PC-9 (cell line): ENCODE results near the gene TCAF1. TPM values are rescaled to one million over a fixed set of nuclear protein-coding genes. Genes with fewer than 3 reads are reported as not detected.

Source experiments
- BruUV-seq: library from RNA; stranded (reverse); fragments of 400-500 nt; replicated peaks from 2 replicates; lab custom pipeline; 2021; lab: Mats Ljungman, UMichigan
- CTCF ChIA-PET: fragments of 300-600 bp; sonication (Branson Sonifier 250); formaldehyde crosslinking; loops from one replicate; lab custom pipeline; 2022; ENCODE audit warnings: antibody characterized with exemption; lab: Charles Lee
- POLR2A ChIA-PET: fragments of 300-600 bp; sonication (Branson Sonifier 250); formaldehyde crosslinking; loops from one replicate; lab custom pipeline; 2022; ENCODE audit warnings: antibody characterized with exemption; ENCODE audit not compliant: unreplicated experiment; lab: Charles Lee
- DNase-seq, 2 experiments: peaks; one replicate each; pipeline versions ENCODE4 v3.0.0 to v3.0.0-alpha.2; 2015 to 2022; ENCODE audit warnings: mixed read lengths in 1 of 2
- H2AFZ ChIP-seq: fragments of 200-600 bp; sonication (generic); 2 replicates; pipeline ENCODE4 v1.8.1; 2017; ENCODE audit warnings: antibody characterized with exemption
- H3F3A ChIP-seq: fragments of 200-600 bp; sonication (generic); 2 replicates; pipeline ENCODE4 v1.8.1; 2017; ENCODE audit warnings: antibody characterized with exemption, mild to moderate bottlenecking, low read depth; ENCODE audit not compliant: insufficient read depth
- H3K27ac ChIP-seq: fragments of 200-600 bp; sonication (generic); 2 replicates; pipeline ENCODE4 v1.6.1; 2016; ENCODE audit warnings: mixed run types
- H3K27me3 ChIP-seq: fragments of 200-600 bp; sonication (generic); 2 replicates; pipeline ENCODE4 v1.6.1; 2016; ENCODE audit warnings: low read depth, mixed run types; ENCODE audit not compliant: insufficient read depth
- H3K36me3 ChIP-seq: fragments of 200-600 bp; sonication (generic); 2 replicates; pipeline ENCODE4 v1.6.1; 2016; ENCODE audit warnings: low read depth, mixed run types
- H3K4me1 ChIP-seq: fragments of 200-600 bp; sonication (generic); replicated peaks from 2 replicates; pipeline ENCODE4 v1.6.1; 2016; ENCODE audit warnings: mixed run types; ENCODE audit not compliant: insufficient read depth
- H3K4me2 ChIP-seq: fragments of 200-600 bp; sonication (generic); 2 replicates; pipeline ENCODE4 v1.6.1; 2017; ENCODE audit warnings: mixed run types
- H3K4me3 ChIP-seq: fragments of 200-600 bp; sonication (generic); 2 replicates; pipeline ENCODE4 v1.6.1; 2016; ENCODE audit warnings: mixed run types
- H3K79me2 ChIP-seq: fragments of 200-600 bp; sonication (generic); 2 replicates; pipeline ENCODE4 v1.6.1; 2017; ENCODE audit warnings: low read depth, mixed run types
- H3K9me2 ChIP-seq: fragments of 200-600 bp; sonication (generic); 2 replicates; pipeline ENCODE4 v1.8.1; 2017; ENCODE audit warnings: mild to moderate bottlenecking; ENCODE audit not compliant: insufficient read depth
- H3K9me3 ChIP-seq: fragments of 200-600 bp; sonication (generic); 2 replicates; pipeline ENCODE4 v1.8.1; 2016; ENCODE audit warnings: low read depth; ENCODE audit not compliant: insufficient read depth
- H4K20me1 ChIP-seq: fragments of 200-600 bp; sonication (generic); 2 replicates; pipeline ENCODE4 v1.8.1; 2017; ENCODE audit not compliant: insufficient read depth
- CTCF ChIP-seq: fragments of 200-600 bp; sonication (generic); conservative IDR thresholded peaks from 2 replicates; pipeline ENCODE4 v1.6.1; 2017; ENCODE audit warnings: mixed run types, antibody characterized with exemption, mild to moderate bottlenecking, moderate library complexity
- EZH2 ChIP-seq: fragments of 200-600 bp; sonication (generic); IDR thresholded peaks from 2 replicates; pipeline ENCODE4 v1.8.0; 2017; ENCODE audit warnings: antibody characterized with exemption, low read depth
- intact Hi-C: fragments of 100-400 bp; cut with micrococcal nuclease; formaldehyde crosslinking; loops from one replicate; pipeline ENCODE4 v1.10.0; 2022; ENCODE audit not compliant: unreplicated experiment
- total RNA-seq: library from RNA; stranded (reverse); gene quantifications from 2 replicates; pipeline ENCODE4 v1.2.3, GENCODE V29; 2021

Gene TCAF1
- total RNA-seq, 1 experiment from 2014 or later = 44.6 TPM

GRCh38 chr7:143889068-143889467 is 12.9 kb downstream of the TCAF1 start:
- ChIA-PET POLR2A (no interaction called here), CTCF (no interaction called here)
- Histone ChIP-seq H4K20me1 (no peaks in the 10 kb centered on the region), H2AFZ (no peak overlapping the region), H3K79me2 (no peaks in the 10 kb centered on the region), H3K4me2 (no peak overlapping the region), H3K27me3 (no peaks in the 10 kb centered on the region), H3K4me1 (no peaks in the 10 kb centered on the region), H3K9me2 (no peaks in the 10 kb centered on the region), H3F3A (no peaks in the 10 kb centered on the region; the same call in 1 of the 2 replicates), H3K9me3 (0 out of 2 replicates have a peak, but pooled peaks cover 3% of the 10 kb centered on the region), H3K4me3 (no peak overlapping the region), H3K36me3 (no peaks in the 10 kb centered on the region), H3K27ac (no peak overlapping the region)
- DNase-seq = no peak
- BruUV-seq = no TSS peak
- intact Hi-C loops = no loop called here
- no peak for TF ChIP-seq EZH2

- Histone ChIP-seq H3K79me2 (no peaks in the 10 kb centered on the region), H4K20me1 (no peaks in the 10 kb centered on the region)
- CTCF ChIA-PET = no interaction called here
Observed at GRCh38 chr7:143886826-143887477, 15.0 kb downstream of the TCAF1 start.

GRCh38 chr7:143885951-143886350 is 16.0 kb downstream of the TCAF1 start:
- POLR2A ChIA-PET = no interaction called here
- no peaks in the 10 kb centered on the region for H4K20me1 ChIP-seq
- no peak overlapping the region for H3K27ac ChIP-seq
- H3K9me3 ChIP-seq = 0 out of 2 replicates have a peak, but pooled peaks cover 3% of the 10 kb centered on the region
- no peaks in the 10 kb centered on the region; the same call in 1 of the 2 replicates for H3F3A ChIP-seq
- no peaks in the 10 kb centered on the region for H3K4me1 ChIP-seq
- BruUV-seq = no TSS peak
- H2AFZ ChIP-seq = no peak overlapping the region
- TF ChIP-seq EZH2 (no peak), CTCF (no peak)
- no peaks in the 10 kb centered on the region for H3K36me3 ChIP-seq
- no peaks in the 10 kb centered on the region for H3K79me2 ChIP-seq
- no peak overlapping the region for H3K4me2 ChIP-seq
- H3K27me3 ChIP-seq = no peaks in the 10 kb centered on the region
- intact Hi-C loops = no loop called here
- no peak overlapping the region for H3K4me3 ChIP-seq
- DNase-seq = no peak
- CTCF ChIA-PET = no interaction called here
- H3K9me2 ChIP-seq = no peaks in the 10 kb centered on the region

More at GRCh38 chr7:143886826-143887477, 15.0 kb downstream of the TCAF1 start:
- intact Hi-C loops = no loop called here
- Histone ChIP-seq H3K4me1 (no peaks in the 10 kb centered on the region), H3K27ac (no peak overlapping the region), H3K9me2 (no peaks in the 10 kb centered on the region), H2AFZ (no peak overlapping the region), H3K9me3 (0 out of 2 replicates have a peak, but pooled peaks cover 3% of the 10 kb centered on the region), H3K36me3 (no peaks in the 10 kb centered on the region), H3K4me2 (no peak overlapping the region), H3K4me3 (no peak overlapping the region), H3F3A (no peaks in the 10 kb centered on the region; the same call in 1 of the 2 replicates), H3K27me3 (no peaks in the 10 kb centered on the region)
- no peak for TF ChIP-seq EZH2
- no peak for TF ChIP-seq CTCF
- BruUV-seq = no TSS peak
- DNase-seq = no peak
- POLR2A ChIA-PET = no interaction called here
